H1 (cell line): ENCODE measurements around the gene IGLL1.

Source experiments
- ASH2L ChIP-seq: fragments of 200-600, 300-600 bp; sonication (generic); IDR thresholded peaks from one replicate; pipeline ENCODE4 v1.7.1; 2017; ENCODE audit warnings: low read length
- BACH1 ChIP-seq: IDR thresholded peaks from 2 replicates; pipeline ENCODE4 v1.6.1; 2012; ENCODE audit warnings: low read length, improper control_type of control experiment
- CHD2 ChIP-seq: IDR thresholded peaks from 2 replicates; pipeline ENCODE4 v1.6.1; 2012; ENCODE audit warnings: low read length, improper control_type of control experiment
- CTCF ChIP-seq, 3 experiments: IDR thresholded peaks; 1 replicate in 2 of 3; 2 replicates in 1 of 3; pipeline versions ENCODE4 v1.5.1 to v1.6.1; 2011; ENCODE audit warnings: low read length in 3 of 3, mild to moderate bottlenecking in 3 of 3, inconsistent platforms in 2 of 3, low read depth in 1 of 3, moderate library complexity in 1 of 3; ENCODE audit not compliant: insufficient read depth in 1 of 3; ENCODE audit errors: control extremely low read depth in 1 of 3
- GABPA ChIP-seq: IDR thresholded peaks from 2 replicates; pipeline ENCODE4 v1.6.1; 2011; ENCODE audit warnings: mild to moderate bottlenecking, low read length, moderate library complexity, borderline replicate concordance; ENCODE audit not compliant: insufficient read depth
- JUND ChIP-seq: IDR thresholded peaks from 2 replicates; pipeline ENCODE4 v1.6.1; 2011; ENCODE audit warnings: mild to moderate bottlenecking, improper control_type of control experiment, low read length
- MAX ChIP-seq: IDR thresholded peaks from 2 replicates; pipeline ENCODE4 v1.6.1; 2012; ENCODE audit warnings: inconsistent platforms
- POLR2A ChIP-seq, 2 experiments: IDR thresholded peaks; 1 replicate in 1 of 2; 2 replicates in 1 of 2; pipeline ENCODE4 v1.6.1; 2011; ENCODE audit warnings: low read depth in 2 of 2, low read length in 2 of 2, mild to moderate bottlenecking in 2 of 2; ENCODE audit errors: control extremely low read depth in 1 of 2
- RAD21 ChIP-seq, 2 experiments: IDR thresholded peaks in 1 of 2; conservative IDR thresholded peaks in 1 of 2; 2 replicates each; pipeline ENCODE4 v1.6.1; 2011; ENCODE audit warnings: low read depth in 2 of 2, low read length in 2 of 2, improper control_type of control experiment in 1 of 2, inconsistent platforms in 1 of 2, mild to moderate bottlenecking in 1 of 2, moderate library complexity in 1 of 2
- RNF2 ChIP-seq: fragments of 200-900, 300-1000 bp; sonication (generic); IDR thresholded peaks from 2 replicates; pipeline ENCODE4 v1.7.1; 2016; ENCODE audit warnings: borderline replicate concordance, low read depth, mild to moderate bottlenecking, antibody characterized with exemption, low read length; ENCODE audit not compliant: poor library complexity, severe bottlenecking; ENCODE audit errors: missing control alignments
- TAF1 ChIP-seq: IDR thresholded peaks from 2 replicates; pipeline ENCODE4 v1.6.1; 2011; ENCODE audit warnings: mild to moderate bottlenecking, low read depth, low read length
- USF2 ChIP-seq: IDR thresholded peaks from 2 replicates; pipeline ENCODE4 v1.6.1; 2011; ENCODE audit warnings: low read length, improper control_type of control experiment
- YY1 ChIP-seq: IDR thresholded peaks from 2 replicates; pipeline ENCODE4 v1.6.1; 2011; ENCODE audit warnings: low read depth, mild to moderate bottlenecking, low read length

GRCh38 chr22:23556026-23556620 lies 24.0 kb downstream of the IGLL1 start:
- no peak for TF ChIP-seq CHD2
- TF ChIP-seq CTCF (IDR thresholded peaks at IDR 0.05; ENCODE audit: control extremely low read depth in 1 of 3, insufficient read depth in 1 of 3, low read depth in 1 of 3, low read length in 3 of 3), result no peak
- no peak for TF ChIP-seq RAD21 (IDR thresholded peaks at IDR 0.05 in 1 of 2, conservative IDR thresholded peaks at IDR 0.05 in 1 of 2; ENCODE audit: low read depth in 2 of 2, low read length in 2 of 2)
- TF ChIP-seq TAF1, result no peak
- no peak for TF ChIP-seq YY1
- no peak for TF ChIP-seq MAX
- TF ChIP-seq JUND, result no peak
- TF ChIP-seq USF2, result no peak
- TF ChIP-seq BACH1, result no peak
- TF ChIP-seq RNF2, result no peak
- TF ChIP-seq POLR2A (IDR thresholded peaks at IDR 0.05; ENCODE audit: control extremely low read depth in 1 of 2, low read depth in 2 of 2, low read length in 2 of 2), result no peak
- no peak for TF ChIP-seq GABPA
- TF ChIP-seq ASH2L, result no peak
